IPS-NIHi7 (cell line): ENCODE data around the gene TTLL3.

Experiments
- DNase-seq: peaks from one replicate; pipeline ENCODE4 v3.0.0; 2012; ENCODE audit warnings: mixed read lengths; ENCODE audit errors: extremely low spot score

The TTLL3 gene

GRCh38 chr3:9780910-9781309 lies 29.2 kb upstream of the TTLL3 start:
- no peak for DNase-seq

- no peak for DNase-seq
Observed at GRCh38 chr3:9781551-9781950, 28.5 kb upstream of the TTLL3 start.

GRCh38 chr3:9781978-9782603 lies 28.0 kb upstream of the TTLL3 start:
- no peak for DNase-seq

GRCh38 chr3:9782770-9783169 lies 27.3 kb upstream of the TTLL3 start:
- DNase-seq, result no peak

GRCh38 chr3:9783954-9784353 lies 26.1 kb upstream of the TTLL3 start:
- DNase-seq, result no peak

- DNase-seq, result no peak
Observed at GRCh38 chr3:9784965-9785364, 25.1 kb upstream of the TTLL3 start.

GRCh38 chr3:9785602-9786001 lies 24.5 kb upstream of the TTLL3 start:
- DNase-seq, result no peak

- no peak for DNase-seq
Observed at GRCh38 chr3:9786209-9786739, 23.8 kb upstream of the TTLL3 start.

- DNase-seq, result no peak
Observed at GRCh38 chr3:9786825-9787669, 23.0 kb upstream of the TTLL3 start.

- no peak for DNase-seq
Observed at GRCh38 chr3:9787714-9788113, 22.3 kb upstream of the TTLL3 start.

GRCh38 chr3:9791127-9791526 lies 18.9 kb upstream of the TTLL3 start:
- DNase-seq, result no peak

- DNase-seq, result no peak
Observed at GRCh38 chr3:9791790-9792404, 18.2 kb upstream of the TTLL3 start.

GRCh38 chr3:9792405-9793160 lies 17.5 kb upstream of the TTLL3 start, which contains the start of the genes ARPC4 and TADA3:
ARPC4 (plus strand) TSS chr3:9793082; CDS start chr3:9793122, 40 bp downstream.
TADA3 (minus strand) TSS chr3:9792473; CDS start chr3:9791466, 1,007 bp downstream.
- peak; percentile 94 for DNase-seq

- no peak for DNase-seq
Observed at GRCh38 chr3:9793161-9793781, 16.8 kb upstream of the TTLL3 start.

GRCh38 chr3:9794400-9794799 lies 15.7 kb upstream of the TTLL3 start:
- no peak for DNase-seq

GRCh38 chr3:9795207-9795606 lies 14.9 kb upstream of the TTLL3 start:
- no peak for DNase-seq

- no peak for DNase-seq
Observed at GRCh38 chr3:9797196-9797945, 12.7 kb upstream of the TTLL3 start.

GRCh38 chr3:9800529-9800928 lies 9.5 kb upstream of the TTLL3 start:
- no peak for DNase-seq

GRCh38 chr3:9803494-9803893 lies 6.6 kb upstream of the TTLL3 start:
- DNase-seq, result no peak

GRCh38 chr3:9804996-9805395 lies 5.1 kb upstream of the TTLL3 start:
- no peak for DNase-seq

GRCh38 chr3:9806137-9806536 lies 3.9 kb upstream of the TTLL3 start:
- DNase-seq, result no peak
